GM12892 (cell line): Measurements from ENCODE around the gene ADGRL1.

Experiments
- DNase-seq: peaks from one replicate; pipeline ENCODE4 v3.0.0; 2011; ENCODE audit not compliant: insufficient read length
- FAIRE-seq: peaks from 2 replicates; lab custom pipeline; 2011; peaks lifted over from hg19 to GRCh38; lab: Jason Lieb, UNC
- POLR2A ChIP-seq: IDR thresholded peaks from 2 replicates; pipeline ENCODE4 v1.6.1; 2011; ENCODE audit warnings: low read depth, low read length, control low read depth
- POLR2AphosphoS5 ChIP-seq: IDR thresholded peaks from 2 replicates; pipeline ENCODE4 v1.6.1; 2011; ENCODE audit warnings: low read depth, low read length, control low read depth
- TAF1 ChIP-seq: IDR thresholded peaks from 2 replicates; pipeline ENCODE4 v1.6.1; 2011; ENCODE audit warnings: low read depth, mild to moderate bottlenecking, control low read depth, low read length, borderline replicate concordance

ADGRL1 gene

DNA sequence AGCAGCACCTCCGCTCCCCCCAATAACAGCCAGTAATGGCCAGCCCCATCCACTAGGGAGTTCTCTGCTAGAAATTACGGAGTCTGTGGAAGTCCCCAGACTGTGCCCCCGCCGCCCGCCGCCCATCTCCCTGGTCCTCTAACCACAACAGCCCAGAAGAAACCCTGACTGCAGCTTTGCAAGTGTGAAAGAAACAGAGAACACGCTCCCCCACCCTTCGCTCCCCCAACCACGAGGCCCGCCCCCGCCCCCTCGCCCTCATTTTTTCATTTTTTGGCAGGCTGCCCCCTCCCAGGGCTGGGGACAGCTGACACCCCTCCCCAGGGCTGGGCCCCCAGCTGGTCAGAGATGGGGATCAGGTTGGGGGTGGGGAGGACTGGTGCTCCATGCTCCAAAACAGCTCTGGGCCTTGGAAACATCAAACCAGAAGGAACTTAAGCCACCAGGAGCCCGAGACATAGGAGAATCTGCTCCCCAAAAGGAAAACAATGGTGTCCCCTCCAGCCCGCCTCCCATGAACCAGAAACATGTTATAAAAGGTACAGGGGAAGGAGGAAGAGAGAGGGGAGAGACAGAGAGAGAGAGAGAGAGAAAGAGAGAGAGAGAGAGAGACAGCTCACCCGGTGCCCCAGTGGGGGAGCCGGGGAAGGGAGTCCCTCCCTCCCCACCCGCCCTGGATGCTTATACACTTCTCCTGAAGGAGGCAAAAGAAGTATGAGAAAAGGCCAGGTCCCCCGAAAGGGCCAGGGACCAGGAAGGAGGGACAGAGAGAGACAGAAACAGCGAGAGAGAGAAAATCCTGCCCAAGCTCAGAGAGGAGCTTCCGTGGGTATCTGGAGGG is 39.8 kb downstream of the ADGRL1 start:
- no peak for TF ChIP-seq POLR2AphosphoS5
- TF ChIP-seq POLR2A: no peak
- TF ChIP-seq TAF1: no peak
- FAIRE-seq: no peak
- no peak for DNase-seq

DNA sequence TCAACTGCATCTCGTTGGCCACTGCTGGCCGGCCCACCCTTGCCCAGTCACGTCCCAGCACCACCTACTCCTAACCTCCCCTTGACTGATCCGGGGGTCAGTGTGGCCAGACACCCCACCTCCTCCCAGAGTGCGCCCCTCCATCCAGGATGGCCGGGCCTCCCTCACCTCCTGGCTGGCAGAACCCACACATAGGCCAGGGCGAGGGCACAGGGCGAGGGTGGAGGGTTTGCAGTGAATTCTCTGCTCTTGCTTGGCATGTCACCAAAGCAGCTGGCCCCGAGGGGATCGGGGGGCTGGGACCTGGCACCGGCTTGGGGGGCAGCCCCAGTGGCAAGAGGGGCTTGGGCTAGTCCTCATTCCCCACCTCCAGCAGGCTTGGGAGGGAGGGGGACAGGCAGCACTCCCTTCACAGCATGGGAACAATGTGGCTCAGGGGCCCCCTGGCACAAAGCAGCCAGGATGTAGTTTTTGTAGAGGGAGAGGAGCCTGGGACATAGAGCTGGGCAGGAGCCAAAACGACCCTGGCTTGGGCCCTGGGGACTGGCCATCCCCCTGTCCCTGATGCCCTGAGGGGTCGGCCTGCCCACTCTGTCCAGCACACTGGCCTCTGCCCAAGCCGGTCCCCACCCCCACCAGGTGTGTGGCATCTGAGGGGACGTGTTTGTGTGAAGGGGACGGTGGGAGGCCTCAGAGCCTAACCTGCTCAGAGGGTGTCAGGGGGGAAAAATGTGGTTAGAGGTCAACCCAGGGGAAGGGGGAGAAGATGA is 41.1 kb downstream of the ADGRL1 start:
- no peak for FAIRE-seq
- no peak for DNase-seq
- no peak for TF ChIP-seq POLR2AphosphoS5
- TF ChIP-seq POLR2A: no peak
- no peak for TF ChIP-seq TAF1

DNA sequence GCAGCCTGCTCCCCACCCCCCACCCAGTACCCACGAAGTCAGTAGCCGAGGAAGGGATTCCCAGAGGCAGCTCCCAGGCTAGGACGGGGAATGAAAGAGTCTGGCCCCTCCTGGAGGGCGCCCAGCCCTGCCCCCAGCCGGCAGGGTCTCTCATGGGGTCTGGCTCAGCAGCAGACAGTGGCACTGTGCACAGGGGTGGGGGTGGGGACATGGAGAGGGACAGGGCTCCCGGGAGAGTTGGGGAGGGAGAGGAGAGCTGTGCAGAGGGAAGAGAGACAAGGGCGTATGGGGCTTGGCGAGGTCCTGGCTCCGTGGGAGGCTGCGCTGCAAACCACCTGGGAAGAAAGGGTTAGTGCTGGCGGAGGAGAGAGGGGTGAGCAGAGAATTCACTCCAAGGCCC is 41.9 kb downstream of the ADGRL1 start:
- FAIRE-seq (no peak), DNase-seq (no peak)
- no peak for TF ChIP-seq POLR2A
- TF ChIP-seq TAF1: no peak
- TF ChIP-seq POLR2AphosphoS5: no peak

DNA sequence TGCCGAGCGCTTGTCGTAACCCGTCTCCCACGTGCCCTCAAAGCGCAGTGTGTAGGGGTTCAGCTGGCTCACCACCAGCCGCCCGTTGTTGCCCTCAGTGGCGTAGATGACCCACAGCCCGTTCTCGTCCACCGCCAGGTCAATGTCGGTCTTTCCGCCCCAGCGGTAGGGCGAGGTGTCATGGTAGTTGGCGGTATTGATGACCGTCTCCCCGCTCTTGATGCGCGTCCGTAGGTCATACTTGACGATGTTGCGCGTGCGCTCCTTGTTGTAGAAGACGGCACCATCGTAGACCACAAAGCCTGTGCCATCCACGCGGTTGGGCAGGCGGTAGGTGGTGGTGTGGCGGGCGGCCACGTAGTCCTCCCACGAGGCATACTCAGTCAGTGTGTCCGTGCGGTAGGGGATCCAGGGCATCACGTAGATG is 43.1 kb downstream of the ADGRL1 start:
- TF ChIP-seq POLR2AphosphoS5 (no peak), POLR2A (no peak), TAF1 (no peak)
- DNase-seq (no peak), FAIRE-seq (no peak)

DNA sequence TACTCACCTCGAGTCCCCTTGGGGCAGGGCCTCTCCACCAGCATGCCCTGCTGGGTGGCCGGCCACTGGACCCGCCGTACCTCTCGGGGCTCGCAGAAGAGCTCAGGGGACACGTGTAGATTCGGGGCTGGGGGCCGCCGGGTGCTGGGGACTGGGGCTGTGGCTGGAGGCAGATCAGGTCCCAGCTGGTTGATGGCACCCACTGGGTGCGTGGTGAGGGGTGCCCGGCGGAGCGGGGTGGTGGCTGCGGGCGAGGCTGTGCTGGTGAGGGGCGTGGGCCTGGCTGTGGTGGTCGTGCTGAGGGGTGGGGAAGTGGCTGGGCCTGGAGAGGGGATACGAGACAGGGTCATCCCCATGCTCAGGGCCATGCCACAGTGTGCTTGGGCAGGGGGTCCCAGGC is 44.7 kb downstream of the ADGRL1 start:
- FAIRE-seq (no peak), DNase-seq (no peak)
- no peak for TF ChIP-seq TAF1
- no peak for TF ChIP-seq POLR2A
- TF ChIP-seq POLR2AphosphoS5: no peak

DNA sequence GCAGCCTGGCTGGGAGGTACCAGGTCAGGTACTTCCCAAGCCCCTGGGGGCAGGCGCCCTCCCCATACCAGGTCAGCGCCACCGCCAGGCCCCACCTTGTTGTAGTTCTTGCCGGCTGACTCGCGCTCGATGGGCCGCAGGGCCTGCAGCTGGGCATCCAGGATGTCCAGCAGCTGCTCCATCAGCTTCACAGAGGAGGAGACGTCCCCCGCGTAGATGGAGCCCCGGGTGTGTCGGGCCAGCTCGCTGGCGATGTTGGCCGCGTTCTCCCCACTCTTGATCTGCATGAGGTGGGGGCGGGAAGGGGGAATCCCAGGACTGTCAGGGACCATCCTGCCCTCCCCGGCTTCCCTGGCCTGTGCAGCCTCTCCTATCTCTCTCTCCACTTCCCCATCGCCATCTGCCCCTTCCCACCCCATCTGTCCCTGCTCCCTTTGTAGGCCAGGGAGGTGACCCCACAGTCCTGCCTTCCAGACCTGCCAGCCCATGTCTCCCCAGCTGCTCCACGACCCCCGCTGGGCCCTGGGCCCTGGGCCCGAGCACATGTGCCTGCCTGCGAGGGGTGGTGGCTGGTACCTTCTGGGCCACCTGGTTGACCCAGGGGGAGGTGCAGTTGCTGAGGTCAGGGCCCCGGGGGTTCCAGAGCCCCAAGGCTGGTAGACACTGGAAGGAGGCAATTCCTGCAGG is 45.8 kb downstream of the ADGRL1 start:
- FAIRE-seq (no peak), DNase-seq (peak; percentile 24)
- TF ChIP-seq POLR2AphosphoS5: no peak
- no peak for TF ChIP-seq POLR2A
- TF ChIP-seq TAF1: no peak

DNA sequence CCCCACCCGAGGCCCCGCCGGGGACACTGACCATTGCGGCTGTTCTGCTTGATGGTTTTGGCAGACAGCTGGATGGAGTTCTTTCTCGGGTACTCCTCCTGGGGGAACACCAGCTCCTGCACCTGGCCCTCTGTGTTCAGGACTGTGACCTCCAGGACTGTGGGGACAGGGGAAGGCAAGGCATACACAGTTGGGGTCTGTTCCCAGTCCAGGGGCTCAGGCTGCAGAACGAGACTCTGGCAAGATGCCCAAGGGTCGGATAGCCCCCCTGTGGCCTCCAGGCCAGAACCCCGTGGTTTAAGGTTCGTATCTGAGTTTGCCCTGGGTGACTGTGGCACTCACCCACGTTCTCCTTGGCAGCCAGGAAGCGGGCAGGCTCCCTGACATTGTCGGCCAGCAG is 46.9 kb downstream of the ADGRL1 start:
- DNase-seq (no peak), FAIRE-seq (no peak)
- TF ChIP-seq POLR2A: no peak
- no peak for TF ChIP-seq TAF1
- no peak for TF ChIP-seq POLR2AphosphoS5

DNA sequence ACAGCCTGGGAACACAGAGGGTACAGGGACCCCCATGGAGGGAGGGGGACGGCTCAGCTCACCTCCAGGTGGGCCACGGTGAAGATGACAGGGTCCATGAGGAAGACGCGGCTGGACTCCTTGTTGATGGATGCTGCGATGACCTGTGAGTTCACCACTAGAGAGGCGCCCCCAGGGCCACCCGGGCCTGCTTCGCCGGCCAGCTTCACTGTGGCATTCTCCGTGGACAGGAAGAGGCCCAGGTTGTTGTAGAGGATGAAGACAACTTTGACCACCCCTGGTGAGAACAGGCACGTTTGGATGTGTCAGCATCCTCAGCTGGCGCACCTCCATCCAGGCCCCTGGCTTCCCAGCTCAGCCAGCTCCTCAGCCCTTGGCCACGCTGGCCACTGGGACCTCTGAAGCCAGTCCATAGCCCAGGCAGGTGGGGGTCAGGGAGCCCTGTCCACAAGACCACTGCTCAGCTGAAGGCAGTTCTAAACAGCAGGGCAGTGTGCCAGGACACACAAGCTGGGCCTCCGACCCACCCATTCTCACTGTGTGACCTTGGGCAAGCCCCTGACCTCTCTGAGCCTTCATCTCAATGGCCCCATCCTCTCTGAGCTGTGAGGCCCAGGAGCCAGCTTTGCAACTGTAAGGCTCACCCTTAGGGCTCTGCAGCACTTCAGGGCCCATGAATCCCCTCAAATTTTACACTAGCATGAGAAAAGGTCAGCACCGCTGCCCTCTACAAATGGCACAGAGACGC is 47.5 kb downstream of the ADGRL1 start:
- no peak for FAIRE-seq
- DNase-seq: no peak
- TF ChIP-seq POLR2AphosphoS5: no peak

DNA sequence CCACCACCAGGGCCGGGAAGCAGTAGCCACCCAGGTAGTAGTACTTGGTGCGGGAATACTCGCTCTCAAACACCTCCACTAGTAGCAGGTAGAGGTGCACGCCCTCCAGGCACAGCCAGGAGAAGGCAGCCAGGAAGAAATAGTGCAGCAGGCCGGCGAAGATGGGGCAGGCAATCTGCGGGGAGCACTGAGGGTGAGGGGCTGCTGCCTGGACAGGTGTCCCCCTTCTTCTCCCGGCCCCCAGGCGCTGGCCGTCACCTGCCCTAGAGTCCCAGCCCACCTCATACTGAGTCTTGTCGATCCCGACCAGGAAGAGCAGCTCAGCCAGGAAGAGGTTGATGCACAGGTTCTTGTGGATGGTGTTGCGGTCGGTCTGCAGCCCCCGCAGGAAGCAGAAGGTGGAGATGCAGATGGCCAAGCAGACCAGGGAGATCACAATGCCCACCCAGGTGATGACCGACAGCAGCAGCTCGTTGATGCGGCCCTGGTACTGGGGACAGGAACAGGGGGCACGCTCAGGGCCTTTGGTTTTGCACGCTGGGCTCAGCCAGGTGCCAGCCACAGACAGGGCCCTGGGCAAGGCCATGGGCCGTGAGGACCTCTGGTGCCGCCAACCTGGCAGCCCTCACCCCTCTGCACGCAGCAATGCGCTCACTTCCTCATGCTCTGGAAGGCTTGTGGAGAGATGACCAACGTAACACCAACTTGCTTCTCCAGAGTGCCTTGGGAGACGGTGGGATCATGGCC is 48.8 kb downstream of the ADGRL1 start:
- FAIRE-seq (no peak), DNase-seq (no peak)
- no peak for TF ChIP-seq TAF1
- TF ChIP-seq POLR2AphosphoS5: no peak
- TF ChIP-seq POLR2A: no peak

DNA sequence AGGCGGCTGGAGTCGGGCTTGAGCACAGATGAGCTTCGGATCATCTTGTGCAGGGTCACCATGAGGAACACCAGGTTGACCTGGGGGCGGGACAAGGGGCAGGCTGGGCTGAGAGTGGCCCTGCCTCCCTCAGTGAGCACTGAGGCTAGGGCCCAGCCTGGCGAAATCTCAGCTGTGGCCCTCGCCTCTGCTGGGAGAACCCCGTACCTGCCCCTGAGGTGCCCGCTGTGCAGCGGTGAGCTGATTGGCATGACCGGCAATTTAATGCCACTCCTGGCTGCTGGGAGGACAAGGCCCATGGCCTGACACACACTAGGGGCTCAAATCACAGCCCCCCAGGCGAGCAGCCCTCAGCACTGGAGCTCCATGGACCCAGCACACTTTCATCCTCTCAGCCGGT is 49.8 kb downstream of the ADGRL1 start:
- DNase-seq: no peak
- no peak for FAIRE-seq
- TF ChIP-seq TAF1: no peak
- TF ChIP-seq POLR2A: no peak
- no peak for TF ChIP-seq POLR2AphosphoS5

DNA sequence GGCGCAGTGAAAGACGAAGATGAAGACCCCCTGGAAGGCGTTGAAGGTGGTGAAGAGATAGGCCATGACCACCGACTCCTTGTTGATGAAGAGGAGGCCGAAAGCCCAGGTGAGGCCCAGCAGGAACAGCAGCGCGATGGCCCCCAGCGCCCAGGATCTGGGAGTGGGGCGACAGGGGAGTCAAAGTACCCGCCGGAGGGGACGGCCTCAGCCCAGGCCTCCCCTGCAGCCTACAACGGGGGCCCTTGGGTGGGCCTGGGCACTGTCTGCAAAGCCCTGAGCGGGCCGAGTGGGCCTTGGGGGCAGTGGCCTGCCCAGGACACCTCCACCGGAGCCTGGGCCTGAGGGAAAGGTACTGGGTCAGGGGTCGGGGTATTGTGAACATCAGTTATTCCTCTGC is 50.6 kb downstream of the ADGRL1 start:
- FAIRE-seq: no peak

More for the DNA sequence above, 50.6 kb downstream of the ADGRL1 start:
- DNase-seq: no peak
- TF ChIP-seq POLR2AphosphoS5 (no peak), TAF1 (no peak), POLR2A (no peak)
